Measurements from ENCODE around the gene TTC32.
"Not testable (repeated sequence)": the region's sequence is repeated elsewhere in the genome, so short reads cannot be mapped to it uniquely, and the experiment has no call there.

Gene TTC32

DNA sequence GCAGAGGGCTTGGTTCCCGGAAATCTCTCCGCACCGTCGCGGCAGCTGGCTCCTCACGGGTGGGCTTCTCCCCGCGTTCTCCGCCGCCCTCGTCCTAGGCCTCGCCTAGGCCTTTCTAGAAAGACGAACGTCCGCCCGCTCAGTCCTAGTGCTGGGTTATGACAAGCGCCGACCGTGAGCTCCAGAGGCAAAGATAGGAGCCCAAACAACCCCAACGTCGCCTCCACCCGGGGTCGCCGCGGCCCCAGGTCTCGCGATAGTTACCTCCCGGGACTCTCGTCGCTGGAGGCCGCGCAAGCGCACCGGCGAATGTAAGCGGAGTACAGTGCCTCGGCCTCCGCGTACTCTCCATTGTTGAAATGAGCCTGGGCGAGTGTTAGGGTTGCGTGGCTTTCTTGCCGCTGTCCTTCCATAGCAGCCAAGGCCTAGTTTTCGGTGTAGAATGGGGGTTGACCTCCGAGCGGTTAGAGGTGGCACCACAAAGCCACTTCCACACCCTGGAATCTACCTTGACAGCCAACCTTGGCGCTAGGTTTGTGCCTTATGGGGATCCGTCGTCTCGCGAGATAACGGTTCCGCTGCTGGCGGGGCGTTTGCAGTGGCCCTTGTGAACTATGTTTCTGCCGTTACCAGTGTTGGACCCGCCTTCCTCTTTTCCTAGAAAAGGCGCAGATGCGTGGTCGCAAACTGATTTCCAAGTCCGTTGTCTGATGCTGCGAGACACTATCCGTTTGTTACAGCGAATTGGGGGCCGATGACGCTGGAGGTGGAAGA, at the start of gene TTC32:
TSS of gene TTC32 (minus strand) at position 542 of the 774 bp plus-strand sequence. CDS start at position 413, 129 bp downstream.
- DNase-seq, result peak; percentile 96
- in situ Hi-C loops (cut with HindIII; ENCODE audit: low pct_ligation_motif_present, low pct_unique_long_range_greater_than_20kb, low sequenced_read_pairs), result no loop called here

DNA sequence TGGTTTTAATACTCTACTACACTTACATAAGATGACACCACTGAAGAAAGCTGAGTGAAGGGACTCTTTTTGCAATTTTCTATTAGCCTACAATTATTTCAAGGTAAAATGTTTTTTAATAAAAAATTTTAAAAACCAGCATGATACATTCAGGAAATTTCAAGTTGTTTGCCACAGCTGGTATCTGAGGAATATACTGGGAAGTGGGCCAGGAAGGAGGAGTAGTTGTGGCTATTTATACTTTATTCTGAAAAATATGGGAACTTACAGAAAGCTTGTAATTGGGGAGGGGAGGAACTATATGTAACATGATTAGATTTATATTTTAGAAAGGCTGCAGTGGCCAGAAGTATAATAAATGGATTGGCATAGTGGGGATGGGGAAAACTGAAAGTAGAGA, 47.3 kb upstream of the TTC32 start:
- in situ Hi-C loops (cut with HindIII; ENCODE audit: low pct_ligation_motif_present, low pct_unique_long_range_greater_than_20kb, low sequenced_read_pairs), result no loop called here
- DNase-seq, result no peak

DNA sequence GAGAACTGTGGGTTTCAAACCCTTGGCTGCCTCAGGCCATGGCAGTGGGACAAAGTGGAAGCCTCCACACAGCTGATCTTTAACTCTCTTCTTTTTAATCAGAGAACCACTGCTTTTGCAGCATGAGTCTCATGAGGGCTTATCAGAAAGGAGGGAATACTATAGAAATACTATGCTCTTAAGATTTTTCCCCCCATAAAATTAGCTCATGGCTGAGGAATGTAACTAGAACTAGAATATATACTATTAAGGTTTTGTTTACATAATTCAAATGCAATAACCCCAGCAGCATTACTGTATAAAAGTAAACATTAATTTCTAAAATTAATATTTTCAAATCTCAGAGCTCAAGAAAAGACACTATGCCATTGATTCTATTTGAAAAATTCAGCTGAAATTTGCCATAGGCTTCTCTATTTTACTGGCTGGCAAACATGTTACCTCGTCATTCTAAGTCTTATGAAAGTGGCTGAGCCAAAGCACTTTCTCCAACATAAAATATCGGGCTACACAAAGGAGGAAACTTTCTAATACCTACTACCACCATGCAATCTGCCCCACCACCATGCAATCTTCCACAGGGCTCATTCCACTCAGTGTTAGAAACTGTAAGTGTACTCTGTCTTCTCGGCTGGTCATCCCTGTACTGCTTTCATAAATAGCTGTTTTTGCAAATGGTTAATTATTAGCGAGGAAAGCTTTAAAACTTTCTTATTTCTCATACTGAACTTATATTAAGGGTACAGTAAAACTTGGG, 45.6 kb upstream of the TTC32 start:
- in situ Hi-C loops (cut with HindIII; ENCODE audit: low pct_ligation_motif_present, low pct_unique_long_range_greater_than_20kb, low sequenced_read_pairs), result no loop called here
- no peak for DNase-seq

DNA sequence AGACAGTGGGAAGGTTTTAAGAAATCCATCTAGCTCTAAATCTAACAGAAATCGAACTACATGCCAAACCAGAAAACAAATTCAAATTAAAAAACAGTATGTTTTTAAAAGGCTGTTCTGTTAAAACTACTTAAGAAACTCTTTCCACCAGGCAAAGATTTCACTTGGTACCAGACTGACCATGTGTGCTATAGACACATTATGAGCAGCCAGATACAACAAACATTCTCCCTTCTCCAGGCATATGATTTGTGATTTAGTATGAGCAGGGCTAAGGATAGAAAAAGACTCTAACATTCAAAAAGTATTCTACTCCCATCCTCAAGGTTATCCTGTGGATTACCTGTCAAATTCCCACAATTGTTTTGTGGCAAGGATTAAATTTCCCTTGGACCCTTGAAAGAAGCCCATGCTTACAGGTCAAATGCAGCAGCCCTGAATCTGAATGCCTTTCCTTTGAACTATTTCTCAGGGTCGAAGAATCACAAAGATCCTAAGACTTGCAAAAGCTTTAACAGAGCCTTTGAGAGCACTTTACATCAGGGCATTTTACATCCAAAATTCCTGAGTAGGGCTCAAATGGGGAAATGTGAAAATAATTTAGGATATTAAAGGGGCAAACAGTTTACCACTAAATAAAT, 42.5 kb upstream of the TTC32 start:
- no peak for DNase-seq
- in situ Hi-C loops (cut with HindIII; ENCODE audit: low pct_ligation_motif_present, low pct_unique_long_range_greater_than_20kb, low sequenced_read_pairs), result no loop called here

DNA sequence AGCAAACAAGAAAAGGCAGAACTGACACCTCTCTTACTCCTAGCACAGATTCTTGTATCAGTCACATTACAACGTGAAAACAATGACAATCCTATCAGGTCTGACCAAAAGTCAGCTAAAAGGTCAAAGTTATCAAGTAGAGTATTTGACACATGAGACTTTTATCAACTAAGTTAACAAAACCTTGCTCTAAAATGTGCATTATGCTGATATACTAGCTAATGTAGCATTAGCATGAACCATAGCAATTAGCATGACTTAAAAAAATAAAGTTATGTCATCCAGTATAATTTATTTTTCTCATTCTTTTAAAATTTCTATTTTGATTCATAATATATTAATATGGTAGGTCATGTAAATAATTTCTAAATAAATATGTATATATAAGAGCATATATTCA, 41.4 kb upstream of the TTC32 start:
- no peak for DNase-seq
- in situ Hi-C loops (cut with HindIII; ENCODE audit: low pct_ligation_motif_present, low pct_unique_long_range_greater_than_20kb, low sequenced_read_pairs), result no loop called here

DNA sequence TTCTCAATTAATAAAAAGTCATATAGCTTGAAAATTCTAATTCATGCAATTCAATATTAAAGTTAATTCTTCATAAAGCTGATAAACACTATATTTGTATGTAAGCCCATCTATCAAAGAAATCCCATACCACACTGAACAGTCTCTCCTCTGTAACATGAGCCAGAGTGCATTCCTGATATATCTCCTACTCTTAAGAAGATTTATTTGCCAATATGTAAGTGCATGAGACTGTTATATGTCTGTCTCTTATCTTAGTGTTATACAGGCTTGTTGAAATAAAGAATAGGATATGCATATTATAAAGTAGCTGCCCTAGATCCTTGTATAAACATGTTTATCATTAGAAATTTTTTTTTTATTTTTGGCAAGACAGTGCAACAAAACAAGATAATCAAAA, 40.4 kb upstream of the TTC32 start:
- in situ Hi-C loops (cut with HindIII; ENCODE audit: low pct_ligation_motif_present, low pct_unique_long_range_greater_than_20kb, low sequenced_read_pairs), result no loop called here
- DNase-seq, result no peak

DNA sequence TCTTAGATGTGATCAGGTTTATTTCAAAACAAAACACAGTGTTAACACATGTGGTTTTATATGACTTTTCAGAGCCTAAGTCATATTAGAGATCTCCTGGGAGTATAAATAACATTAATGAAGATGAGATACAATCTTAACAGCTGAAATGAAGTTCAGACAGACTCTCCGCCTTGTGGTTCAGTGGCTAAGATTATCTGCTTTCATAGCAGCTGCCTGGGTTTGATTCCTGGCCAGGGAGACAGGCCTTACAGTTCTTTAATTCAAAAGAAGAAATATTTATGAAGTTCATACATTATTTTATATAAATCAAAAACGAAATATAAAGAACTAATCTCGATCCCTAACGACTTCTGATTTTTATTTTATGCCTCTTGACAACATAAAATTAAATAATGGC, 35.2 kb upstream of the TTC32 start:
- DNase-seq, result no peak
- in situ Hi-C loops (cut with HindIII; ENCODE audit: low pct_ligation_motif_present, low pct_unique_long_range_greater_than_20kb, low sequenced_read_pairs), result no loop called here

DNA sequence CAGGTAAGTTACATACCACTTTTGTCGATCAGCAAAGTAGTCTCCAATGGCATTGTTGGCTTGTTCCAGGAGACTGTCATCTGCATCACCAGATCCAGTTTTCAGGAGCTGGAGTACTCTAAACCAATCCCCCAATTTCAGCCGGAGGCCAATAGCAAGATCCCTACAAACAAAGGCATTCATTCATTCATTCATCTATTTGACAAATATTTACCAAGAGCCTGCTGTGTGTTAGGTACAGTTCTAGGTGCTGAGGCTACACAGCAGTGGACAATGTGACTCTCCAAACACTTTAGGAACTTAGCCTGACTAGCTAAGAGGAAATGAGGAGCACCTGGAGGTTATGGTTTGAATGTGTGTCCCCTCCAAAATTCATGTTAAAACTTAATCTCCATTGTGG, 34.4 kb upstream of the TTC32 start:
- in situ Hi-C loops (cut with HindIII; ENCODE audit: low pct_ligation_motif_present, low pct_unique_long_range_greater_than_20kb, low sequenced_read_pairs), result no loop called here
- no peak for DNase-seq

DNA sequence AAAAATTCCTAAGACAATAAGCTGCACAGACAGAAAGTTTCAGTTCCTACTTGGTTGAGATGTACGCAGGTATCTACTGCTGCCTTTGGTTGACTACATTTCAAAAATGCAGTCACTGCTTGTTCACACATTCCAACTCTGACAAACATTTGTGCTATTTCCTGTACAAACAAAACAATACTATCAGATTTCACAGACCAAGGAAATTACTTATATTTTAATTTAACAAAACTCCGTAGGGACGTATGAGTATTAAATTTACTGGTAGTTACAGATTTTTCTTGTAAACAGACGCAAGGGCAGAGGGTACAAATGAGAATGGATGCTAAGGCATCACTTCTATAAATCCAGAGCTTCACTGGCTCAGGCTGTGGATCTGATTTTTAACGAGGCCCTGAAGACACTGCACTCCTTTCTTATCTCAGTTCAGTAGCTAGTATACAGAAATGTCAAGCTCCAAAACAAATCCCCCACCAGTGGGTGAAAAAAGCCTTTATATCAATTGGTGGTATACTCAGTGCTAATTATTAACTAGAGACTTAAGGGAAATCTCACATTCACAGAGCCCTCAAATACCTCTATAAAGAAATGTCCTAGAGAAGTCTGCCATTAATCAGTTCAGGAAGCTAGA, 31.7 kb upstream of the TTC32 start:
- peak; percentile 89 for DNase-seq
- in situ Hi-C loops (cut with HindIII; ENCODE audit: low pct_ligation_motif_present, low pct_unique_long_range_greater_than_20kb, low sequenced_read_pairs), result no loop called here

DNA sequence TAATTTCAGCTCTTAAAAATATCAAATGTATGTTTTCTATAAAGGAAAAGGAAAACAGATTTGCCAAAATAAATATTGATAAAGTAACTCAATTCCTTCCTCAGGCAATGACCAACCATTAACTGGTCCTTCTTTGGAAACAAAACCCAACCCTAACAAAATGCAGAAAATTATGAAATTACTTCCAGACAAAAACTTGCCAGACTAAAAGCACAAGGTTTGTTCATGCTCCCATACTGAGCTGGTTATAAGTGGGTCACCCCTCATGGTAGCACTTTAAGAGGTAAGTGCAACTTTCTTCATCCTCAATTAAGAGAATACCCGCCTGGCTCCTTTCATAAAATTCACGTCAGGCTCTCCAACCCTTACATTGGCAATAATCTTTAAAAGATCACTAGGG, 31.1 kb upstream of the TTC32 start:
- in situ Hi-C loops (cut with HindIII; ENCODE audit: low pct_ligation_motif_present, low pct_unique_long_range_greater_than_20kb, low sequenced_read_pairs), result no loop called here
- no peak for DNase-seq

DNA sequence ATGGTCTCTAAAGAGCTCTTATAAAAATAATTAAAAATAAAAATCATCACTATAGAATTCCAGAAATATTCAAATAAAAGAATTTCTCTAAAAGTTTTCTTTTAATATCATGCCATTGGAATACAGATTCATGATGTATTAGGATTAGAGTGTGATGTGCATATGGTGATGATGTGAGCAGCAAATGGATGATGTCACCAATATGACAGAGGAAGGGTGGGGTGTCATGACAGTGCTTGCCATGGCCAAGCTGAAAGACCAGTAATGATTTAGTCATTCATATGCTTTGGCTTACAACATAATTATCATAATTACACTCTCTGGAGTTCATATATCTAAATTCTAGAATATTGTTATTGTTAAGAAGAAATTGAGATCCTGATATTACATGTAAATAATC, 27.4 kb upstream of the TTC32 start:
- in situ Hi-C loops (cut with HindIII; ENCODE audit: low pct_ligation_motif_present, low pct_unique_long_range_greater_than_20kb, low sequenced_read_pairs), result no loop called here

DNA sequence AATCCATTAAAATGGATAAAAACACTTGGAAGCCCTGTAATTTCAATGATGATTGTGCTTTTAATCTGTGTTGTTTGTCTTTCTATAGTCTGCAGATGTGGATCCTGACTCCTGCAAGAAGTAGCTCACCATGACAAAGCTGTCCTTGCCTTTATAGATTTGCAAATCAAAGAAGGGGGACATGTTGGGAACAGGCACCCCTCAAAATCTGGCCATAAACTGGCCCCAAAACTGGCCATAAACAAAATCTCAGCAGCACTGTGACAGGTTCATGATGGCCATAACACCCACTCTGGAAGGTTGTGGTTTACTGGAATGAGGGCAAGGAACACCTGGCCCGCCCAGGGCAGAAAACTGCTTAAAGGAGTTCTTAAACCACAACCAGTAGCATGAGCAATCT, 26.0 kb upstream of the TTC32 start:
- DNase-seq; in situ Hi-C loops (cut with HindIII; ENCODE audit: low pct_ligation_motif_present, low pct_unique_long_range_greater_than_20kb, low sequenced_read_pairs): not testable (repeated sequence)

More for the DNA sequence above, 27.4 kb upstream of the TTC32 start:
- DNase-seq, result no peak

DNA sequence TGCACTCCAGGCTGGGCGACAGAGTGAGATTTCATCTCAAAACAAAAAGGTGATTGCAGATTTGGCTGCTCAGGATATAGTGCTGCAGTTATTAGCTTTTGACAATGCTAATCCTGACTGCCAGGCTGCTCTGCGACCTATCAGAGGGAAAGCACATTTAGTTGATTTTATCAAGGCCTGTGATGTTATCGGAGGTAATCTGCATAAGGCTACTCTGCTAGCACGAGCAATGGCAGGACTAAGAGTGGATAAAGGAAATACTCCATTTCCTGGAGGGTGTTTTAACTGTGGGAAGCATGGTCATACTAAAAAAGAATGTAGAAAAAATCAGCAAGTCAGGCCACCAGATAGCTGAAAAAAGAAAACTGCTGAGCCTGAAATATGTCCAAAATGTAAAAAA, 22.7 kb upstream of the TTC32 start:
- in situ Hi-C loops (cut with HindIII; ENCODE audit: low pct_ligation_motif_present, low pct_unique_long_range_greater_than_20kb, low sequenced_read_pairs); DNase-seq: not testable (repeated sequence)

DNA sequence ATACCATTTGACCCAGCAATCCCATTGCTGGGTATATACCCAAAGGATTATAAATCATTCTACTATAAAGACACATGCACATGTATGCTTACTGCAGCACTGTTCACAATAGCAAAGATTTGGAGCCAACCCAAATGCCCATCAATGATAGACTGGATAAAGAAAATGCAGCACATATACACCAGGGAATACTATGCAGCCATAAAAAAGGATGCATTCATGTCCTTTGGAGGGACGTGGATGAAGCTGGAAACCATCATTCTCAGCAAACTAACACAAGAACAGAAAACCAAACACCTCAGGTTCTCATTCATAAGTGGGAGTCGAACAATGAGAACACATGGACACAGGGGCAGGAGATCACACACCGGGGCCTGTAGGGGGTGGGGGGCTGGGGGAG, 20.4 kb upstream of the TTC32 start:
- DNase-seq; in situ Hi-C loops (cut with HindIII; ENCODE audit: low pct_ligation_motif_present, low pct_unique_long_range_greater_than_20kb, low sequenced_read_pairs): not testable (repeated sequence)

DNA sequence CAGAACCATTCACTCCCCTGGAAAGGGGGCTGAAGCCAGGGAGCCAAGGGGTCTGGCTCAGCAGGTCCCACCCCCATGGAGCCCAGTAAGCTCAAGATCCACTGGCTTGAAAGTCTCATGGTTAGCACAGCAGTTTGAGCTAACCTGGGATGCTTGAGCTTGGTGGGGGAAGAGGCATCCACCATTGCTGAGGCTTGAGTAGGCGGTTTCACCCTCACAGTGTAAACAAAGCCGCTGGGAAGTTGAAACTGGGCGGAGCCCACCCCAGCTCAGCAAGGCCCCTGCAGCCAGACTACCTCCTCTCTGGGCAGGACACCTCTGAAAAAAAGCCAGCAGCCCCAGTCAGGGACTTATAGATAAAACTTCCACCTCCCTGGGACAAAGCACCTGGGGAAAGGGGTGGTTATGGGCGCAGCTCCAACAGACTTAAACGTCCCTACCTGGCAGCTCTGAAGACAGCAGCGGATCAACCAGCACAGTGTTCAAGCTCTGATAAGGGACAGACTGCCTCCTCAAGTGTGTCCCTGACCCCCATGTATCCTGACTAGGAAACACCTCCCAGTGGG, 14.7 kb upstream of the TTC32 start:
- in situ Hi-C loops (cut with HindIII; ENCODE audit: low pct_ligation_motif_present, low pct_unique_long_range_greater_than_20kb, low sequenced_read_pairs), result no loop called here
- no peak for DNase-seq

DNA sequence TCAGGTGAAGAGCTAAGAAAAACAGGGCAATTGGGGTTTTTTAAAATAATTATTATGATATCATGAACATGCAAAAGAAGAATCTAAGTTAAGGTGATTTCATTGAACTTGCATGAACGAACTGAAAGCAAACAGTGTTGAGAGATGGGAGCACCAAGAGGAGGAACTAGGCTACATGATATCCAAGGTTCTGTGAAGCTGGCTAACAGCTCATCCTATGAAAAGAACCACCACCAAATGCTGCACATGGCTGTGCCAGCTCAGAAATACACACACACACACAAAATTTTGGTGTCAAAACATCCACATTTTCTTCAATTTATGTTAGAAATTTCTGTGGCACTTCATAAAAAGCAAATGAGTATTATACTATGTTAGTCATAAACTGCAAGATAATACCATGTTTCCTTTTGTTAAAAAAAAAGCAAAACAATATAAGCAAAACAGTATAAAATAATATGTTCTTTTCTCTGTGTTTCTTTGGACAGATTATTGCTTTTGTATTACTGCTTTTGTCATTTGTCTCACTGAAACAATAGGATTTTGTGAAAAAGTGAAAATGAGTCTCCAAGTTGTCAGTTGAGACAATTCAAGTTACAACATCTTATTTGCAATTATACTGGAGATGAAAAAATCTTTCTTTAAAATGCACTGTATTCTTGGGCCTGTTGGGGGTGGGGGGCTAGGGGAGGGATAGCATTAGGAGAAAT, 12.6 kb upstream of the TTC32 start:
- in situ Hi-C loops (cut with HindIII; ENCODE audit: low pct_ligation_motif_present, low pct_unique_long_range_greater_than_20kb, low sequenced_read_pairs), result no loop called here
- DNase-seq, result no peak

DNA sequence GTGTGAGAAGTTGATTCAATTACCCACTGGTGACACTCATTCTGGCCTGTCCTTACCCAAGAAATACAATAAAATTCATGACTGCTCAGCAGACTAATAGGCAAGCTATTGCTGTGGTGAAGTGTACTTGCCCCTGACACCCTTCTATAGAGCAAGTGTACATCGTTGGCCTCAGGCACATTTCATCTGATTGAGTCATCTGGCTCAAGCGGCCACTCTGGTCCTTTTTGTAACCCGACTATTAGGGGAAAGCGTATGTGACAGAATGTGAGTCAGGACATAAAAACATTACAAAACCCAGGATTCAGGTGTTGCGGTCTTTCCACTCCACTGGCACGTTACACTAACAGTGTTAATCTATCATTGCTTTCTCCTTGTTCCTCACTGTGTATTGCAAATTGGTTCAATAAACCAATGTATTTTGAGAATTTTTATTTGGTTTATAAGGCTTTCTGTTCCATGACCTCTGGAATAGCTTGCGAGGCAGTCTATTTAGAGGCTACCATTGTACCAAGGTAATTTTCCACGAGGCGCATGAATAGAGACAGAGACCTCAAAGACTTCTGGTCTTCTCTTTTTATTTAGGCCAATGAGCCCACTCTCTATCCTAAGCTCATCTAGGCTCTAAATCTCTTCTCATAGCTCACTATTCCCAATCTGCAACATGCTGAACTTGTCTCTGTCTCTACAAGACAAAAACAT, 10.2 kb upstream of the TTC32 start:
- peak; percentile 97 for DNase-seq

More for the DNA sequence above, 10.2 kb upstream of the TTC32 start:
- in situ Hi-C loops (cut with HindIII; ENCODE audit: low pct_ligation_motif_present, low pct_unique_long_range_greater_than_20kb, low sequenced_read_pairs), result no loop called here

Data from ACHN (cell line).